ENCODE results near the gene RAB39B. TPM values are rescaled to one million over a fixed set of nuclear protein-coding genes. Genes with fewer than 3 reads are reported as not detected.

The RAB39B gene
- total RNA-seq, 1 experiment from 2014 or later: 0.04 TPM

DNA sequence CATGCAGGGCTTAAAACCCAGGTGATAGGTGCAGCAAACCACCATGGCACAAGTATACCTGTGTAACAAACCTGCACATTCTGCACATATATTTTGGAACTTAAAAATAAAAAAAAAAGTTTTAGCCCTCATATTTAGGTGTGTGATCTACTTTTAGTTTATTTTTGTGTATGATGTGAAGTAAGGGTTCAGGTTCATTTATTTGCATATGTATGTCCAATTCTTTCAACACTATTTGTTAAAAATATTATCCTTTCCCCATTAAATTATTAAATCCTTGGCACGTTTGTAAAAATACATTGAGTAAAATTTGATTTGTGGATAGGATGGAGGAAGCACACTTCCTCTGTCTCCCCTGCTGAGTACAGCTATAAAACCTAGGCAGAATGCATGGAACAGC, 12.9 kb downstream of the RAB39B start:
- ATAC-seq: no peak
- no peaks in the 10 kb centered on the region for H3K36me3 ChIP-seq (ENCODE audit: low read depth, low read length)
- no TSS peak for BruUV-seq (replicated peaks)

DNA sequence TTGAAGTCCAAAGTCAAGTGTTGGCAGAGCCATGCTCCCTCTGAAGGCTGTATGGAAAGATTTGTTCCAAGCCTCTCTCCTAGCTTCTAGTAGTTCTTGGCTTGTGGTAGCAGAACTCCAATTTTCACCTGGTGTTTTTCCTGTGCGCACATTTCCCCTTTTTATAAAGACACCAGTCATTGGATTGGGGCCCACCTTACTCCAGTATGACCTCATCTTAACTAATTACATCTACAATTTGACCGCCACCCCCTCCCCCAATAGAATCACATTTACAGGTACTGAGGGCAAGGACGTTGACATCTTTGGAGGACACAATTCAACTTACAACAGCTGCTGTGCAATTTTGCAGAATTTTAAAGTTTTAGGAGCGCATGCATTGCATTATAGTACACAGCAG, 16.8 kb downstream of the RAB39B start:
- CTCF ChIA-PET: no interaction called here

More for the DNA sequence above, 12.9 kb downstream of the RAB39B start:
- Histone ChIP-seq H3K9me3 (ENCODE audit: low read length) (no peaks in the 10 kb centered on the region), H3K9me2 (replicated peaks; ENCODE audit: low read length) (no peaks in the 10 kb centered on the region), H2AFZ (ENCODE audit: low read length) (no peak overlapping the region), H3K27me3 (ENCODE audit: low read length) (peaks cover 18% of the 10 kb centered on the region), H3K9ac (ENCODE audit: low read length) (no peak overlapping the region), H3K4me1 (ENCODE audit: insufficient read depth, low read length) (no peaks in the 10 kb centered on the region), H3K27ac (ENCODE audit: low read length) (no peak overlapping the region), H4K20me1 (ENCODE audit: low read length) (no peaks in the 10 kb centered on the region), H3K4me2 (ENCODE audit: low read length) (no peak overlapping the region), H3K4me3 (ENCODE audit: low read length) (no peak overlapping the region), H3K79me2 (ENCODE audit: low read length) (no peaks in the 10 kb centered on the region), H3F3A (ENCODE audit: low read length, unreplicated experiment) (no peaks in the 10 kb centered on the region)
- ChIA-PET CTCF (no interaction called here), POLR2A (ENCODE audit: unreplicated experiment) (no interaction called here)
- DNase-seq: no peak
- intact Hi-C loops (cut with micrococcal nuclease): no loop called here
- TF ChIP-seq EZH2 (IDR thresholded peaks at IDR 0.05; ENCODE audit: low read length, unreplicated experiment) (no peak), EZH2phosphoT487 (IDR thresholded peaks at IDR 0.05; ENCODE audit: borderline replicate concordance, low read length) (no peak)
- TF ChIP-seq, protein P1, sequence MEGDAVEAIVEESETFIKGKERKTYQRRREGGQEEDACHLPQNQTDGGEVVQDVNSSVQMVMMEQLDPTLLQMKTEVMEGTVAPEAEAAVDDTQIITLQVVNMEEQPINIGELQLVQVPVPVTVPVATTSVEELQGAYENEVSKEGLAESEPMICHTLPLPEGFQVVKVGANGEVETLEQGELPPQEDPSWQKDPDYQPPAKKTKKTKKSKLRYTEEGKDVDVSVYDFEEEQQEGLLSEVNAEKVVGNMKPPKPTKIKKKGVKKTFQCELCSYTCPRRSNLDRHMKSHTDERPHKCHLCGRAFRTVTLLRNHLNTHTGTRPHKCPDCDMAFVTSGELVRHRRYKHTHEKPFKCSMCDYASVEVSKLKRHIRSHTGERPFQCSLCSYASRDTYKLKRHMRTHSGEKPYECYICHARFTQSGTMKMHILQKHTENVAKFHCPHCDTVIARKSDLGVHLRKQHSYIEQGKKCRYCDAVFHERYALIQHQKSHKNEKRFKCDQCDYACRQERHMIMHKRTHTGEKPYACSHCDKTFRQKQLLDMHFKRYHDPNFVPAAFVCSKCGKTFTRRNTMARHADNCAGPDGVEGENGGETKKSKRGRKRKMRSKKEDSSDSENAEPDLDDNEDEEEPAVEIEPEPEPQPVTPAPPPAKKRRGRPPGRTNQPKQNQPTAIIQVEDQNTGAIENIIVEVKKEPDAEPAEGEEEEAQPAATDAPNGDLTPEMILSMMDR (conservative IDR thresholded peaks at IDR 0.05; ENCODE audit: low read depth, low read length): no peak

DNA sequence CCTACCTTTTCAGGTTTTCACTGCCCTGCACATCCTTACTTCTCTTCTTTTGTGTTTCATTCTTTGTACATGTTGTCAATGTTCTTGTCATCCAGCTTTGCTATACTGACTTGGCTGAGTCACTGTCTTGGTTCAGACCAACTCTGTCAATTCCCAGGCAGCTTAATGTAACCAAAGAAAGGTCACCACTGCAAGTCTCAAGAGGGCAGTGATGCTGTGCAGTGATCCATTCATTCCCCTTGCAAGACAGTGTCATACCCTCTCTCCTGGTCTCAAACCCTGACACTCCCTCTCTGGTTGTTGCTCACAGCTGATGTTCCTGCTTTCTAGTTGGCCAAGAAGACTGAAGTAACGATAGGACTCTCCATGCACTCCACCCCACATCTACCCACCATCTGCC, 17.5 kb downstream of the RAB39B start:
- Histone ChIP-seq H3K4me2 (ENCODE audit: low read length) (no peak overlapping the region), H3K27ac (ENCODE audit: low read length) (no peak overlapping the region), H3K9me2 (replicated peaks; ENCODE audit: low read length) (no peaks in the 10 kb centered on the region), H3K79me2 (ENCODE audit: low read length) (no peaks in the 10 kb centered on the region), H3K36me3 (ENCODE audit: low read depth, low read length) (no peaks in the 10 kb centered on the region), H3K9ac (ENCODE audit: low read length) (no peak overlapping the region), H3K4me3 (ENCODE audit: low read length) (no peak overlapping the region), H3K9me3 (ENCODE audit: low read length) (no peaks in the 10 kb centered on the region), H3K27me3 (ENCODE audit: low read length) (no peaks in the 10 kb centered on the region), H4K20me1 (ENCODE audit: low read length) (no peaks in the 10 kb centered on the region), H3K4me1 (ENCODE audit: insufficient read depth, low read length) (no peaks in the 10 kb centered on the region), H2AFZ (ENCODE audit: low read length) (no peak overlapping the region), H3F3A (ENCODE audit: low read length, unreplicated experiment) (no peaks in the 10 kb centered on the region)
- ChIA-PET POLR2A (ENCODE audit: unreplicated experiment) (no interaction called here), CTCF (no interaction called here)
- TF ChIP-seq EZH2 (IDR thresholded peaks at IDR 0.05; ENCODE audit: low read length, unreplicated experiment) (no peak), EZH2phosphoT487 (IDR thresholded peaks at IDR 0.05; ENCODE audit: borderline replicate concordance, low read length) (no peak)
- TF ChIP-seq, protein P1 (conservative IDR thresholded peaks at IDR 0.05; ENCODE audit: low read depth, low read length): no peak
- intact Hi-C loops (cut with micrococcal nuclease): no loop called here
- ATAC-seq: no peak
- BruUV-seq (replicated peaks): no TSS peak
- no peak for DNase-seq

More for the DNA sequence above, 16.8 kb downstream of the RAB39B start:
- POLR2A ChIA-PET (ENCODE audit: unreplicated experiment): no interaction called here
- intact Hi-C loops (cut with micrococcal nuclease): no loop called here
- H3K9me3 ChIP-seq (ENCODE audit: low read length): no peaks in the 10 kb centered on the region
- no peak overlapping the region for H3K9ac ChIP-seq (ENCODE audit: low read length)
- BruUV-seq (replicated peaks): no TSS peak
- DNase-seq (no peak), ATAC-seq (no peak)
- H3K27ac ChIP-seq (ENCODE audit: low read length): no peak overlapping the region
- no peaks in the 10 kb centered on the region for H3F3A ChIP-seq (ENCODE audit: low read length, unreplicated experiment)
- no peaks in the 10 kb centered on the region for H3K27me3 ChIP-seq (ENCODE audit: low read length)
- TF ChIP-seq, protein P1 (conservative IDR thresholded peaks at IDR 0.05; ENCODE audit: low read depth, low read length): no peak
- no peak for TF ChIP-seq EZH2phosphoT487 (IDR thresholded peaks at IDR 0.05; ENCODE audit: borderline replicate concordance, low read length)
- no peak for TF ChIP-seq EZH2 (IDR thresholded peaks at IDR 0.05; ENCODE audit: low read length, unreplicated experiment)
- no peaks in the 10 kb centered on the region for H3K9me2 ChIP-seq (replicated peaks; ENCODE audit: low read length)
- no peaks in the 10 kb centered on the region for H3K79me2 ChIP-seq (ENCODE audit: low read length)
- H3K4me3 ChIP-seq (ENCODE audit: low read length): no peak overlapping the region
- no peaks in the 10 kb centered on the region for H3K4me1 ChIP-seq (ENCODE audit: insufficient read depth, low read length)
- H3K36me3 ChIP-seq (ENCODE audit: low read depth, low read length): no peaks in the 10 kb centered on the region
- no peak overlapping the region for H3K4me2 ChIP-seq (ENCODE audit: low read length)
- H2AFZ ChIP-seq (ENCODE audit: low read length): no peak overlapping the region
- no peaks in the 10 kb centered on the region for H4K20me1 ChIP-seq (ENCODE audit: low read length)

All from PC-3 (cell line).